OCI-LY7 (cell line): ENCODE data around the gene NOD1. TPM values are rescaled to one million over a fixed set of nuclear protein-coding genes. Genes with fewer than 3 reads are reported as not detected.
A peak's percentile ranks its signal among the peaks of the same experiment; 100 is the strongest.
"Not testable (repeated sequence)": the region's sequence is repeated elsewhere in the genome, so short reads cannot be mapped to it uniquely, and the experiment has no call there.

Source experiments
- Bru-seq: library from RNA; stranded (reverse); fragments of 400-500 nt; gene quantifications from one replicate; lab custom pipeline; 2021; lab: Mats Ljungman, UMichigan
- BruChase-seq, 2 experiments: library from RNA; stranded (reverse); fragments of 400-500 nt; gene quantifications; one replicate each; lab custom pipeline; 2021; lab: Mats Ljungman, UMichigan
- BruUV-seq: library from RNA; stranded (reverse); fragments of 400-500 nt; replicated peaks from 2 replicates; lab custom pipeline; 2021; lab: Mats Ljungman, UMichigan
- CTCF ChIA-PET: fragments of 300-600 bp; sonication (Branson Sonifier 250); formaldehyde crosslinking; loops from one replicate; lab custom pipeline; 2022; ENCODE audit warnings: antibody characterized with exemption; ENCODE audit not compliant: unreplicated experiment; lab: Charles Lee
- POLR2A ChIA-PET: fragments of 300-600 bp; sonication (Branson Sonifier 250); formaldehyde crosslinking; loops from one replicate; lab custom pipeline; 2022; ENCODE audit warnings: antibody characterized with exemption; lab: Charles Lee
- DNase-seq: peaks from one replicate; pipeline ENCODE4 v3.0.0-alpha.2; 2015; ENCODE audit warnings: low spot score
- H2AFZ ChIP-seq: fragments of 200-600 bp; sonication (generic), shearing (Covaris generic); 2 replicates; pipeline ENCODE4 v1.6.1; 2014; ENCODE audit warnings: mild to moderate bottlenecking, antibody characterized with exemption, low read length, moderate library complexity
- H3K27ac ChIP-seq: fragments of 200-600 bp; sonication (generic); 2 replicates; pipeline ENCODE4 v1.5.1; 2014; ENCODE audit warnings: mixed run types, low read depth, mild to moderate bottlenecking, moderate library complexity, low read length, inconsistent platforms; ENCODE audit not compliant: poor library complexity, severe bottlenecking
- H3K36me3 ChIP-seq: fragments of 200-600 bp; sonication (generic); 2 replicates; pipeline ENCODE4 v1.6.1; 2014; ENCODE audit warnings: mild to moderate bottlenecking, antibody characterized with exemption, low read length, moderate library complexity, mixed read lengths; ENCODE audit not compliant: insufficient read depth
- H3K4me1 ChIP-seq: fragments of 200-600 bp; sonication (generic); 2 replicates; pipeline ENCODE4 v1.5.1; 2014; ENCODE audit warnings: mild to moderate bottlenecking, low read length; ENCODE audit not compliant: insufficient read depth, poor library complexity, severe bottlenecking
- H3K4me2 ChIP-seq: fragments of 200-600 bp; sonication (generic); 2 replicates; pipeline ENCODE4 v1.6.1; 2014; ENCODE audit warnings: mild to moderate bottlenecking, low read length
- H3K4me3 ChIP-seq: fragments of 200-600 bp; sonication (generic); 2 replicates; pipeline ENCODE4 v1.5.1; 2014; ENCODE audit warnings: mild to moderate bottlenecking, low read depth, low read length; ENCODE audit not compliant: poor library complexity, severe bottlenecking
- H3K79me2 ChIP-seq: fragments of 200-600 bp; sonication (generic); 2 replicates; pipeline ENCODE4 v1.6.1; 2016; ENCODE audit warnings: low read depth, mild to moderate bottlenecking, low read length, moderate library complexity, mixed read lengths; ENCODE audit not compliant: insufficient read depth
- H3K9me2 ChIP-seq: fragments of 200-600 bp; sonication (generic); 2 replicates; pipeline ENCODE4 v1.6.1; 2016; ENCODE audit warnings: mild to moderate bottlenecking, low read length, mixed read lengths; ENCODE audit not compliant: insufficient read depth
- H3K9me3 ChIP-seq: fragments of 200-600 bp; sonication (generic); 2 replicates; pipeline ENCODE4 v1.6.1; 2014; ENCODE audit warnings: mild to moderate bottlenecking, mixed run types, low read length, mixed read lengths
- H4K20me1 ChIP-seq: fragments of 200-600 bp; sonication (generic); 2 replicates; pipeline ENCODE4 v1.6.1; 2014; ENCODE audit warnings: mild to moderate bottlenecking, antibody characterized with exemption, low read length, moderate library complexity, mixed read lengths; ENCODE audit not compliant: insufficient read depth
- EZH2phosphoT487 ChIP-seq: fragments of 200-600 bp; sonication (generic); IDR thresholded peaks from 2 replicates; pipeline ENCODE4 v1.6.1; 2018; ENCODE audit warnings: low read depth, borderline replicate concordance, mild to moderate bottlenecking, mixed run types, antibody characterized with exemption, low read length, moderate library complexity, mixed read lengths
- intact Hi-C: fragments of 100-400 bp; cut with micrococcal nuclease; formaldehyde crosslinking; loops from one replicate; pipeline ENCODE4 v1.10.0; 2022; ENCODE audit not compliant: unreplicated experiment
- long read RNA-seq: library from polyadenylated mRNA; stranded (forward); transcript quantifications from one replicate; pipeline ENCODE4 v2.0.0, GENCODE V29; 2022
- total RNA-seq, 2 experiments: library from RNA; depleted of rRNA in 1 of 2; stranded (reverse); fragments of >200 nt in 1 of 2; shearing (Covaris generic) in 1 of 2; gene quantifications; 2 replicates each; pipeline ENCODE4 v1.2.3, GENCODE V29; 2014 to 2022
- TF ChIP-seq, protein P1 (sequence below): fragments of 200-600 bp; sonication (generic); conservative IDR thresholded peaks from 2 replicates; pipeline ENCODE4 v1.5.1; 2014; ENCODE audit warnings: mild to moderate bottlenecking, antibody characterized with exemption, low read length, moderate library complexity, mixed read lengths

The NOD1 gene, protein sequence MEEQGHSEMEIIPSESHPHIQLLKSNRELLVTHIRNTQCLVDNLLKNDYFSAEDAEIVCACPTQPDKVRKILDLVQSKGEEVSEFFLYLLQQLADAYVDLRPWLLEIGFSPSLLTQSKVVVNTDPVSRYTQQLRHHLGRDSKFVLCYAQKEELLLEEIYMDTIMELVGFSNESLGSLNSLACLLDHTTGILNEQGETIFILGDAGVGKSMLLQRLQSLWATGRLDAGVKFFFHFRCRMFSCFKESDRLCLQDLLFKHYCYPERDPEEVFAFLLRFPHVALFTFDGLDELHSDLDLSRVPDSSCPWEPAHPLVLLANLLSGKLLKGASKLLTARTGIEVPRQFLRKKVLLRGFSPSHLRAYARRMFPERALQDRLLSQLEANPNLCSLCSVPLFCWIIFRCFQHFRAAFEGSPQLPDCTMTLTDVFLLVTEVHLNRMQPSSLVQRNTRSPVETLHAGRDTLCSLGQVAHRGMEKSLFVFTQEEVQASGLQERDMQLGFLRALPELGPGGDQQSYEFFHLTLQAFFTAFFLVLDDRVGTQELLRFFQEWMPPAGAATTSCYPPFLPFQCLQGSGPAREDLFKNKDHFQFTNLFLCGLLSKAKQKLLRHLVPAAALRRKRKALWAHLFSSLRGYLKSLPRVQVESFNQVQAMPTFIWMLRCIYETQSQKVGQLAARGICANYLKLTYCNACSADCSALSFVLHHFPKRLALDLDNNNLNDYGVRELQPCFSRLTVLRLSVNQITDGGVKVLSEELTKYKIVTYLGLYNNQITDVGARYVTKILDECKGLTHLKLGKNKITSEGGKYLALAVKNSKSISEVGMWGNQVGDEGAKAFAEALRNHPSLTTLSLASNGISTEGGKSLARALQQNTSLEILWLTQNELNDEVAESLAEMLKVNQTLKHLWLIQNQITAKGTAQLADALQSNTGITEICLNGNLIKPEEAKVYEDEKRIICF
- 8.4 and 9.5 TPM in 2 replicates for total RNA-seq (2014; rRNA removed; shearing (Covaris generic))
- total RNA-seq (2022): 10.3 and 11.9 TPM in 2 replicates
- percentile 55 among the genes with signal in this experiment for Bru-seq, nascent RNA
- percentile 51 among the genes with signal in this experiment for BruChase-seq, experiment 1, labeled RNA remaining after a 6-hour chase
- percentile 52 among the genes with signal in this experiment for BruChase-seq, experiment 2, labeled RNA remaining after a 2-hour chase
- long read RNA-seq, full-length matches to known transcripts: 4 of 29 reads
- long read RNA-seq, partial matches to known transcripts: 7 of 29 reads
- long read RNA-seq, other reads (novel, unspliced or antisense): 18 of 29 reads

DNA sequence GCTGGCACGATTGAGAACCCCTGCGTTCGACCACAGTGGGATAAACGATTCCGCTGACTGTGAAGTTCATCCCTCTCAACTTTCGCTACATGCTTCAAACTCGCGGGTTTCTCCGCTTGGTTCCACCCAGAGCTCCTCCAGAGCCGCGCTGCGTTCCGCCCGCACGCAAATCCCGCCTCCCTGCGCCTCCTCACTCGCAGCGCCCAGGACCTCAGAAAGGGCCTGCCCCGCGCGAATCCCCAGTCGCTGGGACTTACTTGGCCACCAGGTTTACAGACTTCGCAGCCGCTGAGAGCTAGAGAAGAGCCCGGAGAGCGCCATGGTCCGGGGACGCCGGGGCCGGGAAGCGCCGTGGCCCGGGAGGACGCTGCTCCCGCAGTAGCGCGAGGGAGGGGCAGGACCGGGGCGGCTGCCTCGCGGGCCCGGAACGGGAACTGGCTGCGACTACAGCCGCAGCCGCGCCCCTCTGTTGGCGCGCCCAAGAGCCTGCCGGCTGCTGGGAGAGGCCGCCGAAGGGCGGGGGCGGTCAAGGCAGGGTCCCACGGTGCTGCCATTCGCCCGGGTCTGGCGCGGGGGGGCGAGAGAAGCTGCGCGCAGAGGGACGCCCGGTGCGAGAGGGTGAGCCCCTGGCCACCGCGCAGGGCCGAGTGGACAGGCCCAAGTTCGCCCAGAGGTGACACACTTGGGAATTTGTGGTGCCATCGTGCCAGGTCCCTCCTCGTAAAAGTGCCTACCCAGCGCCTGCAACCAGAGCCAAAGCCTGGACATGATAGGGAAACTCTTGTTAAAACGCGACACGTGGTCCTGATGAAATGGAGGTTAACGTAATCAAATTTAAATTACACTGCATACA lies at the start of gene NOD1:
NOD1 (minus strand) TSS at position 436 of the 853 bp plus-strand sequence. CDS start 21,863 bp downstream, outside the sequence.
- BruUV-seq: no TSS peak
- H3K36me3 ChIP-seq: no peaks in the 10 kb centered on the region
- H3K27ac ChIP-seq: no peak within 1 kb of the TSS
- H3K4me1 ChIP-seq: peaks cover 58% of the 10 kb centered on the region
- H3K79me2 ChIP-seq: no peaks in the 10 kb centered on the region
- DNase-seq: peak; percentile 67
- intact Hi-C loops: loop anchor here (2.0 kb wide), 2 partner anchors 26 to 450 kb away; partner anchors contain the start of genes GGCT and PLEKHA8
- H3K9me3 ChIP-seq: no peaks in the 10 kb centered on the region
- no peaks in the 10 kb centered on the region for H4K20me1 ChIP-seq
- ChIA-PET POLR2A (interaction anchor here (0.8 to 1.7 kb wide), 9 partner anchors 9 to 332 kb away, joined by 3 to 8 read pairs (median 4); partner anchors contain the start of gene GGCT), CTCF (interaction anchor here (0.6 to 0.8 kb wide), 2 partner anchors 9 to 12 kb away, joined by 3 to 5 read pairs; no protein-coding TSS in a partner anchor)
- no peaks in the 10 kb centered on the region for H3K9me2 ChIP-seq
- TF ChIP-seq, protein P1, sequence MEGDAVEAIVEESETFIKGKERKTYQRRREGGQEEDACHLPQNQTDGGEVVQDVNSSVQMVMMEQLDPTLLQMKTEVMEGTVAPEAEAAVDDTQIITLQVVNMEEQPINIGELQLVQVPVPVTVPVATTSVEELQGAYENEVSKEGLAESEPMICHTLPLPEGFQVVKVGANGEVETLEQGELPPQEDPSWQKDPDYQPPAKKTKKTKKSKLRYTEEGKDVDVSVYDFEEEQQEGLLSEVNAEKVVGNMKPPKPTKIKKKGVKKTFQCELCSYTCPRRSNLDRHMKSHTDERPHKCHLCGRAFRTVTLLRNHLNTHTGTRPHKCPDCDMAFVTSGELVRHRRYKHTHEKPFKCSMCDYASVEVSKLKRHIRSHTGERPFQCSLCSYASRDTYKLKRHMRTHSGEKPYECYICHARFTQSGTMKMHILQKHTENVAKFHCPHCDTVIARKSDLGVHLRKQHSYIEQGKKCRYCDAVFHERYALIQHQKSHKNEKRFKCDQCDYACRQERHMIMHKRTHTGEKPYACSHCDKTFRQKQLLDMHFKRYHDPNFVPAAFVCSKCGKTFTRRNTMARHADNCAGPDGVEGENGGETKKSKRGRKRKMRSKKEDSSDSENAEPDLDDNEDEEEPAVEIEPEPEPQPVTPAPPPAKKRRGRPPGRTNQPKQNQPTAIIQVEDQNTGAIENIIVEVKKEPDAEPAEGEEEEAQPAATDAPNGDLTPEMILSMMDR: no peak
- no peak for TF ChIP-seq EZH2phosphoT487
- H2AFZ ChIP-seq: peak within 1 kb of the TSS; percentile 88
- H3K4me2 ChIP-seq: peak within 1 kb of the TSS; percentile 78
- H3K4me3 ChIP-seq: peak within 1 kb of the TSS; percentile 69

DNA sequence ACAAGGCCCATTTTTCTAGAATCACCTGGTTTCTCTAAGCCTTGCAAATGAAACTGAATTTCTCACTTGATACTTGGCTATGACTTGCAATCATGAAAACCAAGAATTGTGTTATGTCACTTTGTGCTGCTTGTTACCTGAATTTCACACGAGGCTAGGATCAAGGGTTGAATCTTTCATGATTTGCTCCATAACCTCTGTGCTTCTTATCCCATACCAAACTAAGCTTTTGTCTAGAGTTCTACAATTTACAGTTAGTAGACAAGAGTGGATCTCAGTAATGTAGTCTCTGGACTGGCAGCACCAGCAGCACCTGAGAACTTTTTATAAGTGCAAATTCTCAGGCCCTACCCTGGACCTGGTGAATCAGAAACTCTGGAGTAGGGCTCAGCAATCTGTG lies 48.7 kb upstream of the NOD1 start:
- H3K4me3 ChIP-seq, DNase-seq, H3K9me3 ChIP-seq, BruUV-seq, H3K27ac ChIP-seq, H3K36me3 ChIP-seq, CTCF ChIA-PET, H2AFZ ChIP-seq, intact Hi-C loops, H3K4me2 ChIP-seq, H3K4me1 ChIP-seq, H4K20me1 ChIP-seq, H3K9me2 ChIP-seq, H3K79me2 ChIP-seq: not testable (repeated sequence)
- POLR2A ChIA-PET: interaction anchor here (0.5 kb wide), 1 partner anchor 260 kb away, joined by 3 read pairs; no protein-coding TSS in a partner anchor
